ENCODE measurements around the gene LDAH.
A peak's percentile ranks its signal among the peaks of the same experiment; 100 is the strongest.
"Not testable (repeated sequence)": the region's sequence is repeated elsewhere in the genome, so short reads cannot be mapped to it uniquely, and the experiment has no call there.

The LDAH gene

DNA sequence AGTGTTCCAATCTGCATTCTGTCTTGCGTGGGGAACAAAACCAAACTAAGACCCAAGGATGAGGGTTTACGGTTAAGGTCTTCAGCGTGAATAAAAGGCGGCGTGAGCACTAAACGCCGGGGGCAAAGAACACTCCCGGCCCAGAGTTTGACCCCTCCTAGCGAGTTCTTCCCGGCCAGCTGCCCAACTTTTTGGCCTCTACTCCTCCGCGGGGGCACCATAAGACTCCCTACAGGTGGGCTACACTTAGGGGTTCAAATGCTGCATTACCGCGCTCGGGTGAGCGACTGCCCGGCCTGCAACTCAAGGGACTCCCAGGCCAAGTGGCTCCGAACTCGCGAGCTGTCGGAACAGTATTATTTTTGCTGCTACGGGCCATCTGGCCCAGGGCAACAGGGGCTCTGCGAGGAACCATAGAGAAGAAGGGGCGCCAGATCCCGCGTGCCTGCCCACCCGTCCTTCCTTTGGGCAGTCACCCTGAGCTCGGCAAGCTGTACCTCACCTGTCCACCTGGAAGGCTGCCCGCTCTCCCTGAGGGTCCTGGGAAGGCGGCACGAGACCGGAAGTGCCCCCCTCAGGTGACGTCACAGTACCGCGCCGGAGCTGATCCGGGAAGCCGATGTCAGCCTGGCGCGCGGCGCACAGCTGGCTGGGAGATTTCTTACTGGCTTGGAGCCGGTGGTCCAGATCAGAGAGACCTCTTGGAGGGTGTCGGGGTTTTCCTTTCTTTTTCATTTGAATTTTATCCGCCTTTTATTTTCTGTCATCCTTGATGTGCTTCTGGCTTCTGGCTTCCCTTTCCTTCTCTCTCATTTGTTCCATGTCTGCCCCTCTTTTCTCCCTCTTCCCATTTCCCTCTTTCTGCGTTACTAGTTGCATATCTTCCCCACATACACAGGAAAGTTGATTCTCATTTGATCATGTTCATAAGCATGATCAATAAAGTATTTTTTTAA lies at the start of gene LDAH:
Gene LDAH (minus strand): TSS at position 567 of the 956 bp plus-strand sequence. CDS start 21,638 bp downstream, outside the sequence.
- peak; percentile 65 for DNase-seq (ENCODE audit: low spot score)

DNA sequence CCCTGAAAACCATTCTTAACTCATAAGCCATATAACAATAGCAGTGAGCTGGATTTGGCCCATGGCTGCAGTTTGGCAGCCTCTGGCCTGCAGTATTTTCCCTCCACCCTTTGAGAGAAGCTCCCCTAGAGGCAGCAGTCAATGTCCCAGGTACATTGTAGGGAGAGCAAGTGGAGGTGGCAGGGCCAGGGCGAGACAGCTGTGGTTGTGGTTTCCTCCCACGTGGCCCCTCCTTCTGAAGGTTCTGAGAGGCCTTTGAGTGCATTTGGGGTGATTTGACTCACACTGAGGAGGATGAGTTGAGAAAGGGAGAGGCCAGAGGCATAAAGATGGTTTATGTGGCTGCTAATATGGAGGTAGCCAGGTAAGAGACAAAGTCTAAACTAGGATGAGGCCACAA lies 45.5 kb upstream of the LDAH start:
- no peak for DNase-seq (ENCODE audit: low spot score)

DNA sequence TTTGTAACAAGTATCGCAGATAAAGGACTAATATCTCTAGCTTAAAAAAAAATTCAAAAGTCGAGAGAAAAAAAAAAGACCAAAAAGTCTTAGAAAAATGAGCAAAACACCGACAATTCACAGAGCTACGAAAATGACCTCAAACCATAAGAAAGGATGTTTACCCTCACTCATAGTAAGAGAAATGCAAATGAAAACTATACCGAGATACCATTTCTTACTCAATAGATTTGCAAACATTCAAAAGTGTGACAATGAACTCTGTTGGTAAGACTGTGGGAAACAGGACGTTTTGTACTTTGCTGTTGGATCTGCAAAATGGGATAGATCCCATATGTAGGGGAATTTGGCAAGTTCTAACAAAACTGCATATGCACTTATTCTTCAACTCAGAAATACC lies 39.9 kb upstream of the LDAH start:
- no peak for DNase-seq (ENCODE audit: low spot score)

DNA sequence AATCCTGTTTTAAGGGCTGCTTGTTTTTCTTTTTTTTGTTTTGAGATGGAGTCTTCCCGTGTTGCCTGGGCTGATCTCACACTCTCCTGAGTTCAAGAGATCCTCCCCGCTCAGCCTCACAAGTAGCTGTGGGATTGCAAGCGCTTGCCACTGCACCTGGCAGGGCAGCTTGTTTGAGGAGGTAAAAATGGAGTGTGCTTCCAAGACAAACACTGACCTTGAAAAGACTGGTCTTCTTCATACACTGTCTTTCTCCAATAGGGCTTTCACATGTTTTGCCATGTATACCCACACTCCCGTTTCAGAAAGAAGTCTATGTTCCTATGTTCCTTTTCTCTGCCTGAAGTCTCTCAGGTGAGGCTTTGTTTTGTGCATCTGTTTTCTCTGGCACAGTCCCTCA lies 32.6 kb upstream of the LDAH start:
- no peak for DNase-seq (ENCODE audit: low spot score)

DNA sequence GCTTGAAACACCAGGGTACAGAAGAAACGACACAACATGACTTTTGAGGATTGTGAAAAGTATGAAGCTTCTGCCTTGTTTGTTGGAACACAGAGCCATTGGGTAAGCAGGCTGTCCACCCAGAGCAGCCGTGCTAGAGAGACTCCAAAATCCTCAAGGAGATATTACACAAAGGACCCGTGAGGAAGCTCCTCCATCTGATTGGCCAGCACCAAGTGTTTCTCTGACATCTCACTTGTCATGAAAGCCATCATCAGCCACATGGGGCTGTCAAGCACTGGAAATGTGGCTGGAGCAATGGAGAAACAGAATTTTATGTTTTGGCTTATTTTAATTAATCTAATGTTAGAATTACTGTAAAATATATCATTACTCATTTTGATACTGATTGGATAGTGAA lies 29.8 kb upstream of the LDAH start:
- no peak for DNase-seq (ENCODE audit: low spot score)

DNA sequence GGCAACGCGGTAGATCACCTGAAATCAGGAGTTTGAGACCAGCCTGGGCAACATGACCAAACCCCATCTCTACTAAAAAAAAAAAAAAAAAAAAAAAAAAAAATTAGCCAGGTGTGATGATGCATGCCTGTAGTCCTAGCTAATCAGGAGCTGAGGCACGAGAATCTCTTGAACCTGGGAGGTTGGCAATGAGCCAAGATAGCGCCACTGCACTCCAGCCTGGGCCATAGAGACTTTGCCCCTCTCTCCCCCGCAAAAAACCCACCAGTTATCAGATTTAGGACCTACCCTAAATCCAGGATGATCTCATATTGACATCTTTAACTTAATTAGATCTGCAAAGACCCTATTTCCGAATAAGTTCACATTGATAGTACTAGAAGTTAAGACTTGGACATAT lies 29.2 kb upstream of the LDAH start:
- DNase-seq (ENCODE audit: low spot score), result no peak

DNA sequence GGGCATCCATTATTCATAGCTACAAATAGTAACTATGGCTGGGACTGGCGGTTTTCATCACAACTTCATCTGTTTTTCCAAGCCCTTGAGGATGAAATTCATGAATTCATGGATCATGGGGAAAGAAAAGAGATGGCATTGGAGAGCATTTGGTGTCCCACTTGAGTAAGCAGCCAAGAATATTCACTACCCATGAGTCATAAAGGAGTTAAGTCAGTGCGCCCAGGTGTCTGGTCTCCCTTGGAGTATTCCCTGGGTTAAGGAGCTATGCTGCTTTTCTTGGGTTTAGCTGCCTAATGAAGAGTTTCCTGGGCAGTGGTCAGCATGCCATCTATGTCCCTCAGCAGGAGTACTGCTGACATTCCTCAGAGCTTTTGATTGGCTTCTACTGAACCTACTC lies 21.3 kb upstream of the LDAH start:
- DNase-seq (ENCODE audit: low spot score), result no peak

DNA sequence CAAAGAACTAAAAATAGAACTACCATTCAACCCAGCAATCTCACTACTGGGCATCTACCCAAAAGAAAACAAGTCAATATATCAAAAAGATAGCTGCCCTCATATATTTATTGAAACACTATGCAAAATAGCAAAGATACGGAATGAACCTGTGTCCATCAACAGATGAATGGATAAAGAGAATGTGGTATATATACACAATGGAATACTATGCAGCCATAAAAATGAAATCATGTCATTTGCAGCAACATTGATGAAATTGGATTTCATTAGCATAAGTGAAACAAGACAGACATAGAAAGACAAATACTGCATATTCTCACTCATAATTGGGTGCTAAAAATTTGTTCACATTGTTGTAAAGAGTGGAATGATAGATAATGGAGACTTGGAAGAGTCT lies 16.2 kb upstream of the LDAH start:
- DNase-seq (ENCODE audit: low spot score), result no peak

DNA sequence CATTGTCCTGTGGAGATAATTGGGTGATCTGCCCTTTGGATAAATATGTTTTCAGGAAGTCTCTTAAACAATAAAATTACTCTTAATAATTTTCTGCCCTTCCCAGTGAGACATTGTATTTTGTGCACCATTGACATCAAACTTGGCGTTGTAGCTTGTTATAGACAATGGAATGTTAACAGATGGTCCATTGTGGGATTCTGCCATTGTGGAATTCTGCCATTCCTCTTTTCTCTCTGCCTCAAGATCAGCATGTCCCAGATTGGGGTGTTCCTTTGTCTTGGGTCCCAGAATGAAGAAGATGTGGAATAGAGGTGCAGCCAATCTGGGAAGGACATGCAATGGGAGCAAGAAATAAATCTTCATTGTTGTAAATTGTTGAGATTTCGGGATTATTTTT lies 15.1 kb upstream of the LDAH start:
- DNase-seq (ENCODE audit: low spot score), result no peak

DNA sequence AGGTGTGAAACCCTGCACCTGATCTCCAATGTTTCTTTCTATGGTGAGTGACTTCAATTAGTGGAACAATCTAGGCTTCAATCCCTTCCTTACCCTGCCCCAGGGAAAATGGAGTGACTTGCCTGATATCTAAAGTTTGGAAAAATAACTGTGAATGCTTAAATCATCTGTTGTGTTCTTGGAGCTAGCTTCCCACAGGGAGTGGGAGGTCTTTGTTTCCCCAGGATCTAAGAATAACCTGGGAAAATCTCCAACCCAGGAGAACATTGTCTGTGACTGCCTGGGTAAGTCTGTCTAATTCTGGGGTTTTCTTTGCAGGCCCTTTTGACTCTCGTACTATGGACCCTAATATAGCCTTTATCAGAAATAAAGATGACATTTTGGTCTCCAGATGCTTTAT lies 13.6 kb upstream of the LDAH start:
- DNase-seq (ENCODE audit: low spot score), result no peak

DNA sequence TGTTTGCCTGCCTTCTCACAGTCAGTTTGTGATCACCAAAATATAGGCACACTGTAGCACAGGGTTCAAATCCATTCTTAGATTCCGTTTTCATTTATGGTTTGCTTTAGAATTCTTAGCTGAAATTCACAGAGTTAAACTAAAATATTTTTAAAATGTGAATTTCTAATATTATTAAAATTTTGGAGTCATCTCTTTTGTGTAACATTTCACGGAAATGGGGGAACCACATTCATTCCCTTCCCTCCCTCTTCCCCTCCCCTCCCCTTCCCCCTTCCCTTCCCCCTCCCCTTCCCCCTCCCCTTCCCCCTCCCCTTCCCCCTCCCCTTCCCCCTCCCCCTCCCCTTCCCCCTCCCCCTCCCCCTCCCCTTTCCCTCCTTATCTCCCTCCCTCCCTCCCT lies 11.4 kb upstream of the LDAH start:
- no peak for DNase-seq (ENCODE audit: low spot score)

DNA sequence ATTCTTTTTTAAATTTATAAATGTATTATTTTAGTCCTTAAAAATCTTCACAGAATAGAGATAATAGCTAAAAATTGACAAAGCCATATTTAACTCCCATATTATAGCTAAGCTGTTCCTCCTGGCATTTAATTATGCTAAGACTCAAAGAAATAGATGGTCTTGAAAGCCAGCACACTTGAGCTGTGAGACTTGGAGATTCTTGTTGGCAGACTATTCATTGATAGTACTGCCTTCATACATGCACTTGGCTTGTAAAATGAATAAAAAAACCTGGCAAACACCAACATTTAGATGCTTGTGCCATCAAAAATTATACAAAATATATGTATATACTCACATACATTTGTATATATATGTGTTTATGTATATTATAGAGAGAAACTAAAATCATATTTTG lies 9.7 kb upstream of the LDAH start:
- no peak for DNase-seq (ENCODE audit: low spot score)

DNA sequence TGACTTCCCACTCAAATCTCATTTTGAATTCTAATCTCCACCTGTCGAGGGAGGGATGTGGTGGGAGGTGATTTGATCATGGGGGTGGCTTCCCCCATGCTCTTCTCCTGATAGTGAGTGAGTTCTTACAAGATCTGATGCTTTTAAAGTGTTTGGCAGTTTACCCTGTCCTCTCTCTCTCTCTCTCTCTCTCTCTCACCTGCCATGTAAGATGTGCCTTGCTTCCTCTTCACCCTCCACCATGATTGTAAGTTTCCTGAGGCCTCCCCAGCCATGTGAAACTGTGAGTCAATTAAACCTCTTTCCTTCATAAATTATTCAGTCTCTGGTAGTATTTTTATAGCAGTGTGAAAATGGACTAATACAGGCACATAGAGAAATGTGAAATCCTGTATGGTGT lies 7.0 kb upstream of the LDAH start:
- DNase-seq (ENCODE audit: low spot score), result no peak

DNA sequence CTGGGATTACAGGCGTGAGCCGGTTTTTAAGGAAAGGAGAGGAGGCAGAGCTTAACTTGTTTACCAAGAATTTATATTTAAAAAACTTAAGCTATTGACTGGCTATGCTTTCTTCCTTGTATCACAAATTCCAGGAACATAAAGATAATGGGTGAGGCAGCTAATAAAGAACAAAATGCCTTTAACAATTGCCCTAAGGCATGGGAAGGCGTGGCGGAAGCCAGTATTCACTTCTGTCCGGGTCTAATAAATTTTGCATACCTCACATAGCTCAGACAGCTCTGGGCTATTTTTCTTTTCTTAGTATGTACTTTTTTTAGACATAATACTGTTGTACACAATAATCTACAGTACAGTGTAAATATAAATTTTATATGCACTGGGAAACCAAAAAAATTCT lies 1.0 kb upstream of the LDAH start:
- no peak for DNase-seq (ENCODE audit: low spot score)

DNA sequence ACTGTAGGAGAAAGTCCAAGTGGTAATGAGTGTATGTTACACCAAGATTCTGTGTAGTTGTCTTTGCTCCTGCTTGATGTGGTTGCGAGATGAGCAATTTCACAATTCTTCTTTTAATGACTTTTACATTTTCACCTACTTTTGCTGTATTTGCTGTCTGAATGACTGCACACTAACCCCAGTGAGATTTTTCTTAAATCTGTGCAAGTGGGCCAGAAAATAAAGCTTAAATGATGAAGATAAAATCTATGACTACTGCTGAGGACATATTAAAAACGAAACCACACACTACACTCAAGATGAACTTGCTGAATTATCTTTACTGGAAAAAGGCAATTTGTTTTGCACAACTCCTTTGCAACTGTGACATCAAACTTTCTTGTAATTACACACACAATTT lies 4.1 kb downstream of the LDAH start:
- DNase-seq (ENCODE audit: low spot score), result no peak

DNA sequence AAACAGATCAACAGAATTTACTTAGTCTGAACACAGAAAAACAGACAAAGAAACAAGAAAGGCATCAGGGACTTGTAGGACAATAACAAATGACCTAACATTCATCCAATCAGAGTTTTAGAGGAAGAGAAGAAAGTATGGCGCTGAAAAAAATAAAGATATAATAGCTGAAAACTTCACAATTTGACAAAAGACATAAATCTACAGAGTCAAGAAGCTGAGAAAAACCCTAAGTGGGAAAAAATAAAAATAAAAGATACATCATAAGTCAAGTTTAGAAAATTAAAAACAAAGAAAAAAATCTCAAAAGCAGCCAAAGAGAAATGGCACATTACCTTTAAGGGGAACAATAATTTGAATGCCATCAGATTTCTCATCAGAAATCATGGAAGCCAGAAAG lies 7.7 kb downstream of the LDAH start:
- no peak for DNase-seq (ENCODE audit: low spot score)

DNA sequence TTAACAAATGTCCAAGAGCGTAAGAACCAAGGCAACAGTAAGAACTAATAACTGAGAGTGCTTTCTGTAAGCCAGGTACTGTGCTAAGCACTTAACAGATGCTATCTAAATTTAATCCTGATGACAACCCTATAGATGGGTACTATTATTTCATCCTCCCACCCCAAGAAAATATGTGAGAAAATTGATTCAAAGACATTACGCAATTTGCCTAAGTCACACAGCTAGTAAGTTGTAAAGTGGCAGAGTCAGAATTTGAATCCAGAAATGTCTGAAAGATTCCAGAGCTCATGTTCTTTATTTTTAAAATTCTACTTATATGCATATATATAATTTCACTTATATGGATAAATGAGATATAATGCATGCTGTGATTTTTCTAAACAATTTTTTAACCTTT lies 10.1 kb downstream of the LDAH start:
- no peak for DNase-seq (ENCODE audit: low spot score)

DNA sequence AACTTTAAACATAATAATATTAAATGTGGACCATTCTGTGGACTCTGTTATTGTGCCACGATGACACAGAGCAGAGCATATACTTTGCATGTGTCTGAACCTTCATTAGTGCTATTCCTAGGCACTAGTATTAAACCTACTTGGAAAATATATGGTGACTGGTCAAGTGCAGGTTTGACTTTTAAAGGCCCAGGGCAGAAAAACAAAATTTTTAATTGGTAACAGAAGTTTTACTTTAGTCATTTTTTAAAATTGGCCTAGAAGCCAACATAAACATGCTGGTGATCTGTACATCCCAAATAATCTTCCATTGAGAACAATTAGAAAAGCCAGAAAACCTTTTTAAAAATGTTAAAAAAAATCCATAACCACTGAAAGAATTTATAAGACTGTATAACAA lies 16.6 kb downstream of the LDAH start:
- no peak for DNase-seq (ENCODE audit: low spot score)

DNA sequence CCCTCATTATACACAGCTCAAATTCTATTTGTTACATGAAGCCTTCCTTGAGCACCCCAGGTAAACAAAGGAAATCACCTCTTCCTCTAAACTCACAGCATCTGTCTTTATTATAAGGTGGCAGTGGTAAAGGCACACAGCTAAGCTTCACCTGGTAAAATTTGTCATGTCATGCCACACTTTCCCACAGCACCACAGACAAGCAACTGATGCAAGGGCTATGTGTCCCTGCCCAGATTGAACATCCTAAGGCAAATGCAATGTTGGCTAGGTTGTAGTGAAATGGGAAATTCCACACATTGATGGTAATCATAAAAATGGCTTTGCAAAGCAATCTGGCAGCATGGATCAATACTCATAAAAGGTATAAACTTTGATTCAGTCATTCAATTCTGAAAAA lies 18.9 kb downstream of the LDAH start:
- DNase-seq (ENCODE audit: low spot score), result no peak

DNA sequence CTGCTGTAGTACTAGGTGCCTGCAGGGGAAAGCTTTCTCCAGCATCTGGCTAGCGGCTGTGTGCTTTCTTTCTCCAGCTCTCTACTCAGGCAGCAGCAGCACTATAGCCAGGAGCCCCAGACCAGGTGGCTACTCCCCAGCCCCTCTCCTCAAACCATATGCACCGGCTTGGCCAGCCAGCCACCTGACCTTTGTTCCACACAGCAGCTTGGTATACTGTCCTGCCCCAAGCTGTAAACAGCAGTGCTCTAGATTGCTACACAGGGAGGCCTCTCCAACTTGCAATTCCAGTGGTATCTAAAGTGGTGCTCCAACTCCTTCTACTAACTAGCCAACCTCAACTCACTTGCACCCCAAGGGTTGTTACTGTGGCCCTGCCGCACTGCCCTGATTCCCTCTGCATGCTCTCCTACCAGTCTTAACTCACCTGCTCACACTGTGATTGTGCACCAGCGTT lies 19.6 kb downstream of the LDAH start:
- no peak for DNase-seq (ENCODE audit: low spot score)

DNA sequence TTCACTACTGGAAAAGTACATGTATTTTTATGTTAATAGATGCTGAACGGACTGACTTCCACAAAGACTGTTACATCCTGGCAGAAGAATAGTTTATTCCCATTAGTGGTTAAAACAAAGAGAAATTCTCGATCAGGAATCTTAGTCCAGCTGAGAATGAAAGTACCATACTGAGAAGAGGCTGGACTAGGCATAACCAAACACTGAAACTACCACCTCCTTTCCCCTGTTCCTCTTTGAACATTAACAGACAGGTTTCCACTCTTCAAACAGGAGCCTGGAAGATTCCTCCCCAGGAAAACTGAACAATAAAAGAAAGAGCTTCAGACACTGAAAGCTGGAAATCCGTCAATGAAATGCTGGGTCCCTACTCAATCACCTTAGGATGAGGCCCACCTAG lies 25.8 kb downstream of the LDAH start:
- no peak for DNase-seq (ENCODE audit: low spot score)

DNA sequence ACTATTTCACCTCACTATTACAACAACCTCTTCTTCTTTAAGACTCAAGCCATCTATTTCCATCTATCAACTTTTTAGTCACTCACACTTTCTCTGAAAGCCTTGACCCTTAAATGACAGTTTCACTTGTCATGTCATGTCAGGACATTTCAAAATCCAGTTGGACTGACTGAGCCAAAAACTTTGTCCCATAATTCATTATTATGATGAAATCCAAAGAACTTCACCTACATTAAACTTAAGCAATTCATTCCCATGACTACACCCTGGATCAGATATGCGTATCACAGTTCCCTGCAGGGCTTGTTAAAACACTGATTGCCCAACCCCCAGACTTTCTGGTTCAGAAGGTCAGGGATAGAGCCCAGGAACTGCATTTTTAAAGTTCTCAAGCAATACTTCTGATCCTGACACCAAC lies 26.5 kb downstream of the LDAH start:
- no peak for DNase-seq (ENCODE audit: low spot score)

DNA sequence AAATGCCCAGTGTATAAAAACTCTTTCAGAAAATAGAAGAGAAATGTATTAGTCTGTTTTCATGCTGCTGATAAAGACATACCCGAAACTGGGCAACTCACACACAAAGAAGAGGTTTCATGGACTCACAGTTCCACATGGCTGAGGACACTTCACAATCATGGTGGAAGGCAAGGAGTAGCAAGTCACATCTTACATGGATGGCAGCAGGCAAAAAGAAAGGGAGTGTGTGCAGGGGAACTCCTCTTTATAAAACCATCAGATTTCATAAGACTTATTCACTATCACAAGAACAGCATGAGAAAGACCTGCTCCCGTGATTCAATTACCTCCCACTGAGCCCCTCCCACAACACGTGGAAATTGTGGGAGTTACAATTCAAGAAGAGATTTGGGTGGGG lies 29.0 kb downstream of the LDAH start:
- DNase-seq (ENCODE audit: low spot score), result not testable (repeated sequence)

DNA sequence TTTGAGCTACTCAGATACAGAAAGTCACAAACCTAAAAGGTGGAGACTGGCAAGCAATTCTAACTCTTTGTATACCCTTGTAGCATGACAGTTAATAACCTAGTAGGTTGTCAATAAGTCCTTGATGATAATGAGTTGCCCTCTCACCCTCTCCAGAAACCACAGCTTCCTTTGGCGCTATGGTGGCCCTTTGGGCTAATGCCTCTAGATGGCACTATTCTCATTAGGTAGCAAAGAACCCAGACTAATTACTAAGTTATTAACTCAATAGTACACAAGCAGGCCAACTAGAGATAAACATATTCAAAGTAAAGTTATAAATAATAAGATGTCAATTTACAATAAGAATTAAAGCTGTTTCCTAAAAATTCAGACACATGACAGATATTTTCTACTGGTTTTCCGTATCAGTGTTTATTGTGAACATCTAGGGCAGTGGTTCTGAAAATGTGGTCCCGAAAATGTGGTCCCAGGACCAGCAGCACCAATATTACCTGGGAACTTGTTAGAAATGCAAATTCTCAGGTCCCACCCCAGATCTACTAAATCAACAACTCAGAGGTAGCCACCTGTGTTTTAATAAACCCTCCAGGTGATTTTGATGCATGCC lies 41.1 kb downstream of the LDAH start:
- DNase-seq (ENCODE audit: low spot score), result peak; percentile 24

Data from COLO829 (cell line).